OCI-LY1 (cell line): Measurements from ENCODE around the gene EPM2A.
"Not testable (repeated sequence)": the region's sequence is repeated elsewhere in the genome, so short reads cannot be mapped to it uniquely, and the experiment has no call there.

Source experiments
- H2AFZ ChIP-seq: fragments of 200-600 bp; sonication (generic), shearing (Covaris generic); 2 replicates; pipeline ENCODE4 v1.6.0; 2014; ENCODE audit warnings: antibody characterized with exemption, mild to moderate bottlenecking, low read length
- H3F3A ChIP-seq: fragments of 200-600 bp; sonication (generic), shearing (Covaris generic); 2 replicates; pipeline ENCODE4 v1.6.0; 2014; ENCODE audit warnings: mild to moderate bottlenecking, antibody characterized with exemption, low read length, moderate library complexity; ENCODE audit not compliant: insufficient read depth
- H3K27ac ChIP-seq: fragments of 200-600 bp; sonication (generic); 2 replicates; pipeline ENCODE4 v1.5.1; 2014; ENCODE audit warnings: low read length, mixed run types, mild to moderate bottlenecking, low read depth; ENCODE audit not compliant: poor library complexity, severe bottlenecking
- H3K27me3 ChIP-seq: fragments of 200-600 bp; sonication (generic); 2 replicates; pipeline ENCODE4 v1.6.0; 2014; ENCODE audit warnings: antibody characterized with exemption, mild to moderate bottlenecking, low read length, moderate library complexity; ENCODE audit not compliant: insufficient read depth
- H3K36me3 ChIP-seq: fragments of 200-600 bp; sonication (generic); 2 replicates; pipeline ENCODE4 v1.6.1; 2014; ENCODE audit warnings: mild to moderate bottlenecking, antibody characterized with exemption, low read length, moderate library complexity, mixed read lengths; ENCODE audit not compliant: insufficient read depth
- H3K4me1 ChIP-seq: fragments of 200-600 bp; sonication (generic); 2 replicates; pipeline ENCODE4 v1.5.1; 2014; ENCODE audit warnings: mild to moderate bottlenecking, low read length, moderate library complexity; ENCODE audit not compliant: insufficient read depth, severe bottlenecking
- H3K4me2 ChIP-seq: fragments of 200-600 bp; sonication (generic), shearing (Covaris generic); 2 replicates; pipeline ENCODE4 v1.6.1; 2014; ENCODE audit warnings: low read length
- H3K4me3 ChIP-seq: fragments of 200-600 bp; sonication (generic); 2 replicates; pipeline ENCODE4 v1.5.1; 2014; ENCODE audit warnings: low read length, low read depth, mild to moderate bottlenecking, mixed read lengths; ENCODE audit not compliant: poor library complexity, severe bottlenecking
- H3K79me2 ChIP-seq: fragments of 200-600 bp; shearing (Covaris generic); 2 replicates; pipeline ENCODE4 v1.6.1; 2016; ENCODE audit warnings: mixed run types, low read length, mixed read lengths; ENCODE audit not compliant: insufficient read depth
- H3K9ac ChIP-seq: fragments of 200-600 bp; sonication (generic), shearing (Covaris generic); 2 replicates; pipeline ENCODE4 v1.6.1; 2014; ENCODE audit warnings: mild to moderate bottlenecking, low read length, mixed read lengths
- H3K9me2 ChIP-seq: fragments of 200-600 bp; sonication (generic), shearing (Covaris generic); 2 replicates; pipeline ENCODE4 v1.6.1; 2014; ENCODE audit warnings: low read depth, mild to moderate bottlenecking, low read length, mixed read lengths
- H3K9me3 ChIP-seq: fragments of 200-600 bp; shearing (Covaris generic); 2 replicates; pipeline ENCODE4 v1.6.1; 2014; ENCODE audit warnings: low read length, mixed read lengths
- H4K20me1 ChIP-seq: fragments of 200-600 bp; sonication (generic), shearing (Covaris generic); 2 replicates; pipeline ENCODE4 v1.6.0; 2016; ENCODE audit warnings: mild to moderate bottlenecking, low read length; ENCODE audit not compliant: insufficient read depth
- CTCF ChIP-seq: fragments of 200-600 bp; sonication (generic), shearing (Covaris generic); IDR thresholded peaks from 2 replicates; pipeline ENCODE4 v1.5.1; 2017; ENCODE audit warnings: mild to moderate bottlenecking, antibody characterized with exemption, low read length, moderate library complexity, mixed read lengths
- EZH2 ChIP-seq: fragments of 200-600 bp; sonication (generic), shearing (Covaris generic); IDR thresholded peaks from 2 replicates; pipeline ENCODE4 v1.8.0; 2017; ENCODE audit warnings: borderline replicate concordance, mixed run types, mild to moderate bottlenecking, antibody characterized with exemption, low read length, moderate library complexity, mixed read lengths

Gene EPM2A

DNA sequence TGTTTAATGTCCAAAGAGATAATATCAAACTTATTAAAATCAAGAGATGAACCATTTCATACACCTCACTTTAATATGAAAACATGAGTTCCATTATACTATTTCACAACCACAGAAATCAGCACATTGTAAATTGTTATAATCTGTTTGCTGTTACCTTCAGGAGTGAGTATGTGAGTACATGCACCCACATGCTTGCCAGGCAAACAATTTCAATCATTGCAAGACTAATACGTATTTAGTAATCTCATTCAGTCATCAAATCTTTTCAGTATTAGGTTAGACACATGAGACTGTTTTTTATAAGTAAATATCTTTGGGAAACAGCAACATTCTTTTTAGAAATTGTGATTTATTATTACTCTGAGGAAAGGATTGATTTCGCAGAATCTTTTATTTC, 9.3 kb upstream of the EPM2A start:
- Histone ChIP-seq H3K79me2 (no peaks in the 10 kb centered on the region), H3K9me3 (no peaks in the 10 kb centered on the region), H3K27ac (no peak overlapping the region), H2AFZ (no peak overlapping the region), H4K20me1 (no peaks in the 10 kb centered on the region), H3K4me1 (no peaks in the 10 kb centered on the region), H3K4me3 (no peak overlapping the region), H3F3A (no peaks in the 10 kb centered on the region), H3K4me2 (no peak overlapping the region), H3K9me2 (no peaks in the 10 kb centered on the region), H3K9ac (no peak overlapping the region), H3K27me3 (no peaks in the 10 kb centered on the region; the same call in 1 of the 2 replicates), H3K36me3 (no peaks in the 10 kb centered on the region)
- no peak for TF ChIP-seq CTCF
- TF ChIP-seq EZH2, result no peak

GRCh38 chr6:145743332-145743731, 8.0 kb upstream of the EPM2A start:
- Histone ChIP-seq H3K27me3 (no peaks in the 10 kb centered on the region; the same call in 1 of the 2 replicates), H3K9me2 (no peaks in the 10 kb centered on the region), H3K4me2 (no peak overlapping the region), H3K9ac (no peak overlapping the region), H3K79me2 (no peaks in the 10 kb centered on the region), H3F3A (no peaks in the 10 kb centered on the region), H2AFZ (no peak overlapping the region), H4K20me1 (no peaks in the 10 kb centered on the region), H3K4me1 (no peaks in the 10 kb centered on the region), H3K27ac (no peak overlapping the region), H3K4me3 (no peak overlapping the region), H3K36me3 (no peaks in the 10 kb centered on the region), H3K9me3 (no peaks in the 10 kb centered on the region)
- TF ChIP-seq CTCF (no peak), EZH2 (no peak)

DNA sequence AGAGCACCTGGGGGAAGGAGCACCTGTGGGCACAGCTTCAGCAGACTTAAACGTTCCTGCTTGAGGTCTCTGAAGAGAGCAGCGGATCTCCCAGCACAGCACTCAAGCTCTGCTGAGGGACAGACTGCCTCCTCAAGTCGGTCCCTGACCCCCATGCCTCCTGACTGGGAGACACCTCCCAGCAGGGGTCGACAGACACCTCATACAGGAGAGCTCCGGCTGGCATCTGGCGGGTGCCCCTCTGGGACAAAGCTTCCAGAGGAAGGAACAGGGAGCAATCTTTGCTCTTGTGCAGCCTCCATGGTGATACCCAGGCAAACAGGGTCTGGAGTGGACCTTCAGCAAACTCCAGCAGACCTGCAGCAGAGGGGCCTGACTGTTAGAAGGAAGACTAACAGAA, 7.2 kb upstream of the EPM2A start:
- H4K20me1 ChIP-seq, H3K27me3 ChIP-seq, H3K9ac ChIP-seq, H3K27ac ChIP-seq, H3K79me2 ChIP-seq, H3K9me3 ChIP-seq, H3K4me1 ChIP-seq, H3K36me3 ChIP-seq, H3K4me3 ChIP-seq, H2AFZ ChIP-seq, H3F3A ChIP-seq, H3K4me2 ChIP-seq, H3K9me2 ChIP-seq: not testable (repeated sequence)

DNA sequence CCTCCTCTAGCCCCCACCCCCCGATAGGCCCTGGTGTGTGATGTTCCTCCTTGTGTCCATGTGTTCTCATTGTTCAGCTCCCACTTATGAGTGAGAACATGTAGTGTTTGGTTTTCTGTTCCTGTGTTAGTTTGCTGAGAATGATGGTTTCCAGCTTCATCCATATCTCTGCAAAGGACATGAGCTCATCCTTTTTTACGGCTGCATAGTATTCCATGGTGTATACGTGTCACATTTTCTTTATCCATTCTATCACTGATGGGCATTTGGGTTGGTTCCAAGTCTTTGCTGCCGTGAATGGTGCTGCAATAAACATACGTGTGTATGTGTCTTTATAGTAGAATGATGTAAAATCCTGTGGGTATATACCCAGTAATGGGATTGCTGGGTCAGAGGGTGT, 4.4 kb upstream of the EPM2A start:
- H3K4me1 ChIP-seq, result peaks cover 14% of the 10 kb centered on the region
- not testable (repeated sequence) for H2AFZ ChIP-seq, H3K4me2 ChIP-seq, H3K9me3 ChIP-seq, H3K9me2 ChIP-seq, H4K20me1 ChIP-seq, H3K36me3 ChIP-seq, H3K27ac ChIP-seq, H3K9ac ChIP-seq, H3K27me3 ChIP-seq, H3K4me3 ChIP-seq, H3K79me2 ChIP-seq, H3F3A ChIP-seq
